Peyer's patch (tissue), 4 donors: ENCODE measurements around the gene HOXC5. TPM values are rescaled to one million over a fixed set of nuclear protein-coding genes. Genes with fewer than 3 reads are reported as not detected.

Source experiments
- DNase-seq, 3 donors: peaks; one replicate each; pipeline ENCODE4 v3.0.0-alpha.2; 2017 to 2019
- H3K27ac ChIP-seq, 4 donors: fragments of 200-600 bp; sonication (generic); one replicate each; pipeline ENCODE4 v1.5.1; 2016 to 2019
- H3K27me3 ChIP-seq, 2 donors: fragments of 200-600 bp; sonication (generic); one replicate each; pipeline ENCODE4 v1.5.1; 2019
- H3K36me3 ChIP-seq, 3 donors: fragments of 200-600 bp; sonication (generic); one replicate each; pipeline ENCODE4 v1.5.1; 2016 to 2019
- H3K4me1 ChIP-seq, 4 donors: fragments of 200-600 bp; sonication (generic); one replicate each; pipeline ENCODE4 v1.5.1; 2016 to 2019
- H3K4me3 ChIP-seq, 4 donors: fragments of 200-600 bp; sonication (generic); 1 replicate in 3 of 4; 2 replicates in 1 of 4; pipeline ENCODE4 v1.5.1; 2016 to 2019; ENCODE audit warnings: mild to moderate bottlenecking in 1 of 4
- H3K9me3 ChIP-seq, 4 donors: fragments of 200-600 bp; sonication (generic); one replicate each; pipeline ENCODE4 v1.5.1; 2016 to 2019; ENCODE audit warnings: mild to moderate bottlenecking in 1 of 4
- CTCF ChIP-seq, 6 experiments: fragments of 450-650 bp in 4 of 6; fragments of 200-600 bp in 2 of 6; sonication (generic) in 1 of 6; IDR thresholded peaks; one replicate each; pipeline ENCODE4 v1.5.1; 2017 to 2019; ENCODE audit warnings: antibody characterized with exemption in 6 of 6, mild to moderate bottlenecking in 3 of 6, moderate library complexity in 1 of 6
- POLR2A ChIP-seq, 2 donors: fragments of 450-650 bp; IDR thresholded peaks; one replicate each; pipeline ENCODE4 v1.5.1; 2017; ENCODE audit warnings: antibody characterized with exemption in 2 of 2, mild to moderate bottlenecking in 2 of 2, moderate library complexity in 2 of 2
- total RNA-seq, 4 donors: library from RNA; depleted of rRNA; stranded (reverse); fragments of >200 nt; gene quantifications; one replicate each; pipeline ENCODE4 v1.1.0, GENCODE V29; 2016

HOXC5 gene
- total RNA-seq, 4 donors from 2014 or later = not detected

DNA sequence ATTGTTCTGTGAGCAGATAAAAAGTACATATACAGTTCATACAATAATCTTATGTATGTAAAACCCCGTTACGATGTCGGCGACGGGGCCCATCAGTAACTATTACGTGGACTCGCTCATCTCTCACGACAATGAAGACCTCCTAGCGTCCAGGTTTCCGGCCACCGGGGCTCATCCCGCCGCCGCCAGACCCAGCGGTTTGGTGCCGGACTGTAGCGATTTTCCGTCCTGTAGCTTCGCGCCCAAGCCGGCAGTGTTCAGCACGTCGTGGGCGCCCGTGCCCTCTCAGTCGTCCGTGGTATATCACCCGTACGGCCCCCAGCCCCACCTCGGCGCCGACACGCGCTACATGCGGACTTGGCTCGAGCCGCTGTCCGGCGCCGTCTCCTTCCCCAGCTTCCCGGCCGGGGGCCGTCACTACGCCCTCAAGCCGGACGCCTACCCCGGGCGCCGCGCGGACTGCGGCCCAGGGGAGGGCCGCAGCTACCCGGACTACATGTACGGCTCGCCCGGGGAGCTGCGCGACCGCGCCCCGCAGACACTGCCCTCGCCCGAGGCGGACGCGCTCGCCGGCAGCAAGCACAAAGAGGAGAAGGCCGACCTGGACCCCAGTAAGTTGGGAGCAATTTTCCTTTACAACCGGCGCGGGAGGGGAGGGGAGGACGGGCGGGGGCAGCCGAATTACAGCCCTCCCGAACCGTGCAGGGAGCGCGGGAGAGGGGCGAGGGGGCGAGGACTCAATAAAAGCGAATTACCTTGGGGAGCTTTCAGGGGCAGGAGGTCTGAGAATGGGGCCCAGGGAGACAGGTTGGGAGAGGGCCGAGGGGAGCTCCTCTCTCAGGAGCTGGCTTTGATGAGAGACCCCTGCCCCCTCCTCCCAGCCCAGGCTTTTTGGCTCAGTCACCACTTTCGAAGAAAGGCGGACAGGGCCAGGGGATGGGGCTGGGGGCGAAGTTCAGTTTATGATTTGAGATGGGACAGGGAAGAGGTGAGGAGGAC lies 32.4 kb upstream of the HOXC5 start, which contains the start of gene HOXC9:
TSS of gene HOXC9 (plus strand) at position 46 of the 999 bp plus-strand sequence. CDS start at position 74, 28 bp downstream.
- Histone ChIP-seq H3K4me1 (peaks cover 2 to 23% (median 8%) of the 10 kb centered on the region in 4 donors), H3K4me3 (peak within 1 kb of the TSS; percentile 38 to 56 (median 40)), H3K9me3 (no peaks in the 10 kb centered on the region), H3K27ac (peak within 1 kb of the TSS; percentile 73 to 83 (median 75)), H3K27me3 (peaks cover 0 to 49% of the 10 kb centered on the region in 2 donors), H3K36me3 (no peaks in the 10 kb centered on the region)
- DNase-seq = peak in 1 of 3 donors; percentile 48
- TF ChIP-seq POLR2A (IDR thresholded peaks at IDR 0.05) (no peak), CTCF (IDR thresholded peaks at IDR 0.05) (no peak)

DNA sequence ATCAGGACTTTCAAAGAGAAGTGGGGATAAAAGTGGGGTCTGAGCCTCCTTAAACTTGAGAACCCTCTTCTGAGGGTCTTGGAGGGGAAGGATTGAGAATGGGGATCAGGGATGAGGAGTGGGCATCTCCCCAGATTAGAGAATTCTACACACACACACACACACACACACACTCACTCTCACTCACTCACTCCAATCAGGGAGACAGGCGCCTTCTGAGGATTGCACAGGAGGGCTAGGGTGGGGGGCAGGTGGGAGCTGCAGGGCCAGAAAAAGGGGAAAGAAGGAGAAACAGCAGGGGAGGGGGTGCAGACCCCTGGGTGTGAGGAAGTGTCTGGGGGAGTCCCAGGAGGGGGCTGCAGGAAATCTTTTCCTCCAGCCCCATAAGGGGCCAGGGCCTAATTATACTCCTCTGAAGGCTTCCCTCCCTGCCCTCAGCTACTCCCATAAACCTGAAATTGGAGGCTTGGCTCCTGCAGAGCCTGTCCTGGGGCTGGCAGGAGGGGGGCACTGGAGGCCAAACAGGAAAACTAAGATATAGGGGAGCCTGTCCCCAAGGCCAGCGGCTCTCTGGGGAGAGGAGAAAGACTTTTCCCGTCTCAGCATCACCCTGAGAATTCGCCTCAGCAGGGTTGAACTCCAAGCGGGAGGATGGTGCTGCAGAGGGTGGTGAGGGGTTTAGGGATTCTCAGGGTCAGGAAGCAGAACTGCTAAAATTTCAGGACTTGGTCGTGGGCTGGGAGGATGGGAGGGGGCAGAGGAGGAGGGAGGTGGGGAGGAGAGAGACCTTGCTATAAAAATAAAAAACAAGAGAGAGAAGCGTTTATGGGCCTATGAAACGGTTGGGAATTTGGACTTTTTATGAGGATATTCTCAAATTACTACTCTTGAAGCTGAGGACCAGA lies 31.3 kb upstream of the HOXC5 start:
- no peak for DNase-seq
- peaks cover 0 to 42% of the 10 kb centered on the region in 2 donors for H3K27me3 ChIP-seq
- H3K4me3 ChIP-seq = peak overlapping the region in 3 of 4 donors; percentile 39 to 56 (median 42)
- peak overlapping the region; percentile 19 to 83 (median 62) for H3K27ac ChIP-seq
- TF ChIP-seq POLR2A (IDR thresholded peaks at IDR 0.05) (no peak), CTCF (IDR thresholded peaks at IDR 0.05) (no peak)
- H3K9me3 ChIP-seq = no peaks in the 10 kb centered on the region
- no peaks in the 10 kb centered on the region for H3K36me3 ChIP-seq
- H3K4me1 ChIP-seq = peaks cover 1 to 17% (median 5%) of the 10 kb centered on the region in 4 donors

- no peak for DNase-seq
- Histone ChIP-seq H3K9me3 (no peaks in the 10 kb centered on the region), H3K36me3 (no peaks in the 10 kb centered on the region), H3K4me3 (peak overlapping the region in 1 of 4 donors; percentile 56), H3K27ac (peak overlapping the region in 3 of 4 donors; percentile 0 to 83 (median 52)), H3K27me3 (peaks cover 0 to 42% of the 10 kb centered on the region in 2 donors), H3K4me1 (peaks cover 0 to 25% (median 3%) of the 10 kb centered on the region in 4 donors)
- TF ChIP-seq CTCF (IDR thresholded peaks at IDR 0.05) = no peak
Measured at GRCh38 chr12:54002278-54002914, 30.5 kb upstream of the HOXC5 start.

DNA sequence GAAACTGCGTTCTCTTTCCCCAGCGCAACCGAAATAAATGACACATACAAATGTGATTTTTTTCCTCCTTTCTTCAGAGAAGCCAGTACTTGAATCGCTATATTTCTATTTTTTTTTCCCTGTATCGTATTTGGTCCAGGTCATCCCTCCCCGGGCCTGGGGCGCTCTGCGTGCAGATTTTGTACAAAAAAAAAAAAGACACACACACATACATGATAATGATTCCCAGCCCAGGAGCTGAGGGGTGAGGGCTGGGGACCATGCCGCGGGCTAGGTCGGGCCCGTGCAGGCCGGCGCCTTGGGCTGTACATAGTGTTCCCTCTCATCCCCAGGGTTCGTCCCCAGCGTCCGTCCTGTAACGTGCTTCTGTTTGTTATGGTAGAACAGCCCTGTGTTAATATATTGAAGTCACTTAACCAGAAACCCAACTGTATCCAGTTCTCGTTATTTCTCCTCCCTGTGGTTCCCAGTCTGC lies 29.9 kb upstream of the HOXC5 start:
- H3K27ac ChIP-seq = peak overlapping the region in 2 of 4 donors; percentile 63 to 83
- no peak for DNase-seq

More for the DNA sequence above, 29.9 kb upstream of the HOXC5 start:
- TF ChIP-seq CTCF (IDR thresholded peaks at IDR 0.05) = no peak
- no peak for TF ChIP-seq POLR2A (IDR thresholded peaks at IDR 0.05)
- H3K4me1 ChIP-seq = peaks cover 0 to 28% (median 3%) of the 10 kb centered on the region in 4 donors
- peaks cover 0 to 39% of the 10 kb centered on the region in 2 donors for H3K27me3 ChIP-seq
- H3K36me3 ChIP-seq = no peaks in the 10 kb centered on the region
- H3K9me3 ChIP-seq = no peaks in the 10 kb centered on the region
- H3K4me3 ChIP-seq = peak overlapping the region in 1 of 4 donors; percentile 56
